Left lung (tissue), 10 donors: ENCODE data around the gene CHST8. TPM values are rescaled to one million over a fixed set of nuclear protein-coding genes. Genes with fewer than 3 reads are reported as not detected.

ENCODE experiments used
- ATAC-seq: fragments of 200-7000 bp; cut with Tn5 transposase; one replicate; pipeline ENCODE4 v1.9.1; 2020; ENCODE audit warnings: moderate library complexity
- DNase-seq, 4 donors: peaks; one replicate each; pipeline ENCODE4 v3.0.0-alpha.2; 2013 to 2020
- H3K27ac ChIP-seq, 2 donors: fragments of 200-600 bp; sonication (generic) in 1 of 2; one replicate each; pipeline versions ENCODE4 v1.5.0 to v1.8.0; 2020 to 2021
- H3K27me3 ChIP-seq, 2 donors: fragments of 200-600 bp; sonication (generic) in 1 of 2; one replicate each; pipeline versions ENCODE4 v1.5.0 to v1.8.0; 2020 to 2021
- H3K36me3 ChIP-seq, 2 donors: fragments of 200-600 bp; sonication (generic) in 1 of 2; one replicate each; pipeline versions ENCODE4 v1.5.0 to v1.8.0; 2020 to 2021
- H3K4me1 ChIP-seq, 2 donors: fragments of 200-600 bp; one replicate each; pipeline ENCODE4 v1.8.0; 2021
- H3K4me3 ChIP-seq, 2 donors: fragments of 200-600 bp; sonication (generic) in 1 of 2; one replicate each; pipeline versions ENCODE4 v1.5.0 to v1.8.0; 2020 to 2021; ENCODE audit warnings: mild to moderate bottlenecking in 1 of 2
- H3K9me3 ChIP-seq, 2 donors: fragments of 200-600 bp; sonication (generic) in 1 of 2; one replicate each; pipeline versions ENCODE4 v1.5.0 to v1.8.0; 2020 to 2021
- CTCF ChIP-seq, 2 donors: fragments of 200-600 bp; sonication (generic) in 1 of 2; IDR thresholded peaks; one replicate each; pipeline versions ENCODE4 v1.5.0 to v1.8.0; 2021; ENCODE audit warnings: antibody characterized with exemption in 2 of 2
- intact Hi-C, 2 donors: fragments of 100-400 bp; cut with DNase I; formaldehyde crosslinking; loops; one replicate each; pipeline versions ENCODE4 v1.11.2 to v1.14.2; 2022
- polyA plus RNA-seq, 6 donors: library from polyadenylated mRNA; unstranded; fragments of 120-200 nt; gene quantifications; one replicate each; pipeline ENCODE4 v1.2.1, GENCODE V29; 2013; ENCODE audit not compliant: insufficient read length in 6 of 6
- total RNA-seq, 2 donors: library from RNA; stranded (reverse); fragmentation: NEBNext Ultra II Directional; extraction: Animal tissue kit (Norgen Biotek cat#: 25700); gene quantifications; one replicate each; pipeline ENCODE4 v1.2.1, GENCODE V29; 2021
- donor health status: DM: no; HTN: yes; CAD: no.
- donor health status: DM: no; HTN: no; CAD: no.

The CHST8 gene
- total and polyA plus RNA-seq, 8 donors = 0.24 to 0.47 TPM; not detected in 6

- intact Hi-C loops = no loop called here
- no peak for DNase-seq
- no peak overlapping the region for H3K4me3 ChIP-seq
- H3K4me1 ChIP-seq = no peaks in the 10 kb centered on the region
- no peaks in the 10 kb centered on the region for H3K9me3 ChIP-seq
- ATAC-seq = no peak
- H3K27me3 ChIP-seq = peaks cover 0 to 45% of the 10 kb centered on the region in 2 donors
- no peak overlapping the region for H3K27ac ChIP-seq
- TF ChIP-seq CTCF (IDR thresholded peaks at IDR 0.05) = no peak
- H3K36me3 ChIP-seq = no peaks in the 10 kb centered on the region
These were observed 20.3 kb downstream of the CHST8 start for GRCh38 chr19:33641956-33642498.

- ATAC-seq (no peak), DNase-seq (no peak)
- H3K9me3 ChIP-seq = no peaks in the 10 kb centered on the region
- intact Hi-C loops = no loop called here
- peaks cover 0 to 24% of the 10 kb centered on the region in 2 donors for H3K27me3 ChIP-seq
- no peaks in the 10 kb centered on the region for H3K36me3 ChIP-seq
- no peak for TF ChIP-seq CTCF (IDR thresholded peaks at IDR 0.05)
- H3K4me3 ChIP-seq = no peak overlapping the region
- H3K4me1 ChIP-seq = no peaks in the 10 kb centered on the region
- no peak overlapping the region for H3K27ac ChIP-seq
These were observed 22.6 kb downstream of the CHST8 start for GRCh38 chr19:33644284-33644836.

- no peaks in the 10 kb centered on the region for H3K4me1 ChIP-seq
- H3K36me3 ChIP-seq = no peaks in the 10 kb centered on the region
- H3K9me3 ChIP-seq = no peaks in the 10 kb centered on the region
- intact Hi-C loops = no loop called here
- ATAC-seq (no peak), DNase-seq (no peak)
- peaks cover 0 to 4% of the 10 kb centered on the region in 2 donors for H3K27me3 ChIP-seq
- TF ChIP-seq CTCF (IDR thresholded peaks at IDR 0.05) = no peak
- H3K4me3 ChIP-seq = no peak overlapping the region
- no peak overlapping the region for H3K27ac ChIP-seq
These were observed 24.6 kb downstream of the CHST8 start for GRCh38 chr19:33646306-33646705.

- Histone ChIP-seq H3K4me1 (no peaks in the 10 kb centered on the region), H3K4me3 (no peak overlapping the region), H3K36me3 (no peaks in the 10 kb centered on the region), H3K9me3 (no peaks in the 10 kb centered on the region), H3K27ac (no peak overlapping the region), H3K27me3 (peaks cover 0 to 4% of the 10 kb centered on the region in 2 donors)
- intact Hi-C loops = no loop called here
- no peak for TF ChIP-seq CTCF (IDR thresholded peaks at IDR 0.05)
- ATAC-seq (no peak), DNase-seq (no peak)
These were observed 25.4 kb downstream of the CHST8 start for GRCh38 chr19:33647146-33647545.

- TF ChIP-seq CTCF (IDR thresholded peaks at IDR 0.05) = no peak
- DNase-seq = no peak
- peaks cover 0 to 8% of the 10 kb centered on the region in 2 donors for H3K27me3 ChIP-seq
- H3K9me3 ChIP-seq = no peaks in the 10 kb centered on the region
- no peak for ATAC-seq
- intact Hi-C loops = no loop called here
- H3K4me3 ChIP-seq = no peak overlapping the region
- no peak overlapping the region for H3K27ac ChIP-seq
- H3K4me1 ChIP-seq = no peaks in the 10 kb centered on the region
- no peaks in the 10 kb centered on the region for H3K36me3 ChIP-seq
These were observed 28.0 kb downstream of the CHST8 start for GRCh38 chr19:33649627-33650305.
